Activated T-cell treated with anti-CD3 and anti-CD28 coated beads for 4 hours (primary cell): ENCODE measurements around the gene FAM156B.
"Not testable (repeated sequence)": the region's sequence is repeated elsewhere in the genome, so short reads cannot be mapped to it uniquely, and the experiment has no call there.

Experiments used
- DNase-seq: peaks from one replicate; pipeline ENCODE4 v3.0.0-alpha.2; 2020

FAM156B gene, protein sequence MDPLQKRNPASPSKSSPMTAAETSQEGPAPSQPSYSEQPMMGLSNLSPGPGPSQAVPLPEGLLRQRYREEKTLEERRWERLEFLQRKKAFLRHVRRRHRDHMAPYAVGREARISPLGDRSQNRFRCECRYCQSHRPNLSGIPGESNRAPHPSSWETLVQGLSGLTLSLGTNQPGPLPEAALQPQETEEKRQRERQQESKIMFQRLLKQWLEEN

DNA sequence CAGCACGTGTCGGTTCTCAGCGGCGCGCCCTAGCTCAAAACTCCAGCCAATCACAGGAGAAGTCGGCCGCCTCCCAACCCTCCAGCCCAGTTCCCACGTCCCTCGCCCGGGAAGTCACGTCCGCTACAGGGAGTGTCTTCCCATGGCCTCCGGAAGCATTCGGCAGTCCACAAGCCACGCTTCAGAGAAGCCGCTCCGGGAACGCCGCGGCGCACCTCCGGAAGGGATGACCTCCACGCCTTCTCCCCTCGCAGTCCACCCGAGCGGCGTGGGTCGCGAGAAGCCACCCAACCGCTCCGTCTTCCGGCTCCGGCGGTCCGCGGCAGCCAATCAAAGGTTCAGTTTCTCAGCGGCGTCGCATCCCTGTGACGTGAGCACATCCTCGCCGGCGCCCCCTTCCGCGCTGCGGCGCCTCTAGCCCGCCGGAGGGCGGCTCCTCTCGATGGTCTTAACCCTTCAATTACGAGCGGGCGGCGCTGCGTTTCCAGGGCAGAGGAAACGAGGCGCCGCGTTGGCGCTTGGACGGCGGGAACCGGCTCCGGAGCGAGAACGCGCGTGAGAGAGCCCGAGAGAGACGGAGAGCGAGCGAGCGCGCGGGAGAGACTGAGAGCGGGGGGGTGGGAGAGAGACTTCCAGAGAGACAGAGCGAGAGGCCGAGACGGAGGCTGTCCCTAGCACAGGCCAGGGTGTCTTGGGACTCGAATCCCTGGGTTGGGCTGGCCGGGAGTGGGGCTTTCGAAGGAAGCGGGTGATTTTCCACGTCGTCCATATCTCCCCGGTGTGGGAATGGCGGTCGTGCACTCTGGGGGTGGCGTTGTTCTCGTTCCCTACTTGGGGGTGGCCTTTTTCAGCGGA is at the start of gene FAM156B:
Gene FAM156B (plus strand): TSS at position 476 of the 855 bp plus-strand sequence. CDS start 9,896 bp downstream, outside the sequence.
- not testable (repeated sequence) for DNase-seq

DNA sequence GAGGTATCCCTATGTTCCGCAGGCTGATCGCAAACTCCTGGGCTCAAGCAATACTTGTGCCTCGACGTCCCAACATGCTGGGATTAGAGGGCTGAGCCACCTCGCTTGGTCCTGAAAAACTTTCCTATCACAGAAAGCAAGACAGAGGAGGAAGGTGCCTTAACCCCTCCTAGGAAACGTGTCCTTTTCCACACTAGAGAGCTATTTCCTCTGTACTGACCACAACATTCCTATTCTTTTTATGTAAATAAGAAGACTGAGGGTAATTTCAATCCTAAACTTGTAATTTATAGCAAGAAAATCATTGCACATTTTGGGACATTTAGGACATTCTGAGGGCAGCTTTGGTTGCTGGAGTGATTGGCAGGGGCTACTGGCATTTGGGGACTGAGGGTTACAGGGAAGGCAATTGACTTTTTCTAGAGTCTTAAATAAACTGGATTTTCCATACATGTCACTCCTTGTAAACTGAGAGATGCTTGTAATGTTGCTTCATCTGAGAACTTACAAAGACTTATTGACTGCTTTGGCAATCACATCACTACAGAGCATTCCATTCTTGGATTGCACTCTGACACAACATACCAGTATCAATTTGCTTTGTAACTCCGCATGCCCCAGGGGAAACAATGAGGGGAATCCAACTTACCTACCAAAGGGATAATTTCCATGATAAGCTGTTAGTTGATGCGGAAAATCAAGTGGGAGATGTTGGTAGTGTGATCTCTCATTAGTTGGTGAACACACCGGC is 44.8 kb upstream of the FAM156B start:
- no peak for DNase-seq

DNA sequence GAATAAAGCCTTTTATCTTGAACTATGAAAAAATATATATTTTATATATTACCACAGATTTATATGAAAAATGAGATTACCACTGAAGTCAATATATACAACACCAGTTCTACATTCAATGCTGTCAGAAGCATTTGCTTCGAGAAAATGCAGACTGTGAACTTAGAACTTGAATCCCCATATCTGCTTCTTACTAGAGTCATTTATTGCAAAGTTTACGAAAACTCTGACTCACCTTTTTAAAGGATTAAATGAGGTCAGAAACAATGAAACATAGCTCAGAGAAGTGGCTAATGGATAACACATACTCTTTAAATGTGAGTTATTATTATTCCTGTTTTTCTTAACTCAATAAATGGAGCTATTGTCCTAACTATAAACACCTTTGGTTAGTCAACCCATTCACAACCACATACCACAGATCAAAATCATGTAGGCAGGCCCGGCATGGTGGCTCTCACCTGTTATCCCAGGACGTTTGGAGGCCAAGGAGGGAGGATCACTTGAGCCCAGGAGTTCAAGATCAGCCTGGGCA is 40.1 kb upstream of the FAM156B start:
- DNase-seq: not testable (repeated sequence)

DNA sequence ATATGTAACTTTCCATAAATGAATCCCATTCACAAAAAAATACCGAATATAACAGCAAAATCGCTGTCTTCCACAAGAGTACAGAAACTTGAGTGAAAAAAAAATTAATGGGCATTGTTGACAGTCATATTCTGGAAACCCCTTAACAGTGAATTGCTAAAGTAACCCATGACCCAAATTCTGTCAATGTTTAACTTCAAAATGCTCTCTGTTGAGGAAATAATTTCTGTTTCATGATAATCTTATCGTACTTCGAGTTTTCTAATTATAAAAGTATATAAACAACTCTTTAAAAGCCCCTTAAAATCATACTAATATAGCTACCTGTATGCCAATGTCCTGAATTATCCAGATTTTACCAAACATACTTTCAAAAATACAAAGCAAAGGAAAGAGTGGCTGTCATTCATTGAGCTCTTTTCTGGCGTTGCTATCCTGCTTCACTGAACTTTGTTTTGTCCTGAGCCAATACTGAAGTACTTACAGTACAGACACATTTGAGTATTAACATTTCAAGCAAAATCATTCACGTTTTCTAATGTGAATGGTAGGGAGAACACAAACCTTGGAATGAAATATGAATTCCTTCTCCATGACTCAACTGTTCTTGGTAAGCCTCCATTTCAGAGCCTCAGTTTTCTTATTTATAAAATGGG is 31.7 kb upstream of the FAM156B start:
- DNase-seq: no peak

DNA sequence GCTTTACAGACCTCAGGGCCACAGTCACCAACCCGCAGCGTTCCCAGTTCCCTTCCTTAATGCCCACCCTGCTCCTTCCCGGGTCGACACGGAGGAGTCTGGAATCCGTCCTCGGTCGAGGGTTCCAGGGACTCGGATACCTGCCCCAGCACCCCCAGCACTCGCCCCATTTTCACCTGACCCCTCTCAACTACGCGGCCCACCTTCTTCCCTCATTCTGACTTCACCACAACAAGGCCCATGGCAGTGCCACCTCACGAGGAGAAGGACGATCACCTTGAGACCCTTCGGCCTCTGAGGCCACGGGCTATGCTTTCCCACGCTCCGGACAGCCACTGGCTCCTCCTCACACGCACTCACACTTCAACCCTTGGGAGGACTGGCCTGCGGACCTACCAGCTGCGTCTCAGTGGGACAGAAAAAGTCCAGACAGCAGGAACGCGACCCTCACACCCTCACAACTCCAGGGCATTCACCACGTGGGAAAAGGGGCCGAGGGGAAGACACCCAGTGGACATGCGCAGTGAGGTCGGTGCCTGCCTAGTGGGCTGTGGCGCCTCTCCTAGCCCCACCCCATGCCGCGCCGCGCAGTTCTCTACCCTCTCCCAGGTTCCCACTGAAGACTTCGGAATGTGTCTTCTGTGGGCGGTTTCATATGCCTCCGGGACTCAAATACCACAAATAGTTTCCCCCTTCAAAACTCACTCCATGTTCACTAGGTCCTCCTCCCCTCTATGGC is 29.4 kb upstream of the FAM156B start, which contains the start of gene XAGE3:
Gene XAGE3 (minus strand): TSS at position 474 of the 739 bp plus-strand sequence. CDS start 950 bp downstream, outside the sequence.
- no peak for DNase-seq

DNA sequence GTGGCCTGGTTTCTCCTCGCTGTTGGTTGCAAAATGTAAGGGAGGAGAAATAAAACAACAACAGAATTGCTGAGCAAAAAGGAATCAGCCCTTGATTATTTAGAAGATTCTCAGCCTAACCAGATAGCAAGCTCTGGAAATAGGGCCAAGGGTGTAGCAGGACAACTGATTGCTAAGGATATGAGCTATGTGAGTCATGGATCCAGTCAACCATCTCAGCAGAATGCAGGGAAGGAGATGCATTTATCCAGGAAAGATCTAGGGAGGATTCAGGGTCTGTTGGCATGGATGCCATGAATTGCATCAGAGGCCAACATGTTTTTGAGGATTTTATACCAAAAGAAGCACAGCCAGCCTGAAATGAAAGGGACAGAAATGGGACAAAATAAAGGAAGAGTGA is 27.1 kb upstream of the FAM156B start:
- no peak for DNase-seq

DNA sequence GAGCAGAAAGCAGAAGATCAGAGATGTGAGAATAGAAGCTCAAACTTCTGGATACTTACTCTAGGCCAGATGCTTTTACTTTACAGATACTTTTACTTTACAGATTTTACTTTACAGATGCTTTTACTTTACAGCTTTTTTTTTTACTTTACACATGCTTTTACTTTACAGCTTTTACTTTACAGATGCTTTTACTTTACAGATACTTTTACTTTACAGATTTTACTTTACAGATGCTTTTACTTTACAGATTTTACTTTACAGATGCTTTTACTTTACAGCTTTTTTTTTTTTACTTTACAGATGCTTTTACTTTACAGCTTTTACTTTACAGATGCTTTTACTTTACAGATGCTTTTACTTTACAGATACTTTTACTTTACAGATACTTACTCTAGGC is 23.3 kb upstream of the FAM156B start:
- not testable (repeated sequence) for DNase-seq

DNA sequence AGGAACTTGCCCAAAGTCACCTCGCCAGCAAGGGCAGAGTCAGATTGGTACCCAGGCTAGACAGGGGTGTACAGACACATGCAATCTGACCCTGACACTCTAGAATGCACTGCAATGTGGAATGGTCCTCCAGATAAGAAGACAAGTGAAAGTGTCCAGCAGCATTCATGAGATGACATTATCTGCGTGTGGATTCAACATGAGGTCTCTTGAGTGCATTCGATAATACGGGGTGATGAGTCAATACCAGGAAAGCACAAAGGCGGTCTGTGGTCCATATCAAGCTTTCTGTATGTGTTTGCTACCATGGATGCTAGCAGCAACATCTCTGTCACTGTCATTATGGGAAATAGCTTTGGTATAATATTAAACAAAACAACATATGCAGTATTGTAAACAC is 22.5 kb upstream of the FAM156B start:
- DNase-seq: no peak

DNA sequence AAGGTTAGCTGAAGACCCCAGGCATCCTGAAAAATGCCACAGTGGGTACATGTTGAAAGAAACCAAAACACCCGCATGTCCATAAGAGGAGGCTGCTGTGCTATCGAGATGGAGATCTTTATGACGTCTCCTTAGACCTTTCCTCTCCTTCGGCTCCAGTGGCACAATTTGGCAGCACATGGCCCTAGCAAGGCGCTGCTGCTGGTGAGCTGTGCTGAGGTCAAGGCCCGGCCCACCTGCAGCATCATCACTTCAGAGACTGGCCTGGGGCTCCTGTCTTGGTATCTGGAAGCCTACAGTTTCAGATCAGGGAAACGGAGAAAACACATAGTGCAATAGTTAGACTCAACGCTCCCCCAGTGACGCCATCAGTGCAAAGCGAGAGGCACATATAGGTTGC is 21.7 kb upstream of the FAM156B start:
- DNase-seq: not testable (repeated sequence)

DNA sequence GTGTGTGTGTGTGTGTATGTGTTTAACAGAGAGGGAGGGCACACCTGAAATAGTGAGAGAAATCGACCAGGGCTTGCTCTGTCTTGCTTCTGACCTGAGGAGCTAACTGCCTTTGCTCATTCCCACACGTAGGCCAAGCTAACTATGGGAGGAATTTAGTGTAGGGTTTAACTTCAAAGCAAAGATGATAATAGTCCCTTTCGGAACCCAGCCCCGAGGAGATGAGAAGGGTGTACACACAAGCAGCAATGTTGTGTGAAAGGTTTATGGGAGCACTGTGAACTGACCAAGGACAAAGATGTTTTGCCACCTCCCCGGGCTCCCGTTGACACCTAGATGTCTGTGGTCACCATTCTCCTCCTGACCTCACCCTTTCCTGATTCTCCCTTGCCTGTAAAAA is 20.7 kb upstream of the FAM156B start:
- DNase-seq: not testable (repeated sequence)

DNA sequence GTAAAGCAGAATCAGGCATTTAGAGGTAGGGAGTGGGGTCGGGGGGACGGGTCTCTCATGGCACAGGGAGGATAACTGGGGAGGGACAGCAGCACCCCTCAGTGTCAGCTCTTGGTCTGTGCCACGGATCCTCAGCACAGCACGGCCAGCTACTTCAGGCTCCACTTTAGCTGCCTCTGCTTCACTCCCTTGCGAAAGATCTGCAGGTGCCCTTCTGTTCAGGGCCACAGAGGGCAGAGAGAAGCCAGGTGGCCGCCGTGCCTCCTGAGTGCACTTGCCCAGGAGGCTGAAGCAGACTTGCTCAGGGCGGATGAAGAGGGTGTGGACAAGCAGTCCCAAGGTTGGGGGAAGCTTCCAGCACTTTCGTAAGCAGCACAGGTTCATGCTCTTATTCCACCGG is 9.7 kb upstream of the FAM156B start:
- DNase-seq: not testable (repeated sequence)

DNA sequence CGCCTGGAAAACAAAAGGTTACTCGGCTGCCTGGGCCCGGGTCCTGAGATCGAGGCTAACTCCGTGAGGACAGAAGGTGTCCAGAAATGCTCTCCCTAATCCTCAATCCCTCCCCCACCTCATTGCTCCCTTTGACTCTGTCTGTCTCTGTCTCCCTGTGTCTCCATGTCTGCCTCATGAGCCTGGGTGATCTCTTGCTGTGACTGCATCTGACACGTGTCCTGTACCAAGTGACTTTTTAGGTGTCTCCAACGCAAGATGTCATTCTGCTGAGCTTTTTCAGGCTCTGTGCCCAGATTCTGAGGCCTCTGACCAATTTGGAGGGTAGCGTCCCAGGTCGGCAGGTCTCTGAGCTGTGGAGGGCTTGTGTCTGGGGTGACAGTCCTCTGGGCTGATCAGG is 9.0 kb upstream of the FAM156B start:
- DNase-seq: not testable (repeated sequence)

DNA sequence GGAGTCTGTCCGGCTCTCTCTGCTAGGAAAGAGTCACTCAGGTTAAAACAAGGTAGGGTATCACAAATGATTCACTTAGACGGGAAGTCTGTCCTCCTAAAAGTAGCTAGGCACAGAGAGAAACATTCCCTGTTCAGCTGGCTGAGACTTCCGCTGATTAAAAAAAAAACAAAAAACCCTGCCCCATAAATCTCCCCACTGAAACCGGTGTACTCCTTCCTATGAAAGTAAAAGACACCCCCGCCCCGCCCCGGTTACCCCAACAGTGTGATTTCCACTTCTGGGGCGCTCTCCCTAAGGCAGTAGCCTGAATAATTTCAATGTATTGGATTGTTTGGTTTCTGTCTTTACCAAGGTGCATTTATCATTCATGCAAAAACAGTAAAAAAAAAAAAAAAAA is 692 bp upstream of the FAM156B start:
- not testable (repeated sequence) for DNase-seq

DNA sequence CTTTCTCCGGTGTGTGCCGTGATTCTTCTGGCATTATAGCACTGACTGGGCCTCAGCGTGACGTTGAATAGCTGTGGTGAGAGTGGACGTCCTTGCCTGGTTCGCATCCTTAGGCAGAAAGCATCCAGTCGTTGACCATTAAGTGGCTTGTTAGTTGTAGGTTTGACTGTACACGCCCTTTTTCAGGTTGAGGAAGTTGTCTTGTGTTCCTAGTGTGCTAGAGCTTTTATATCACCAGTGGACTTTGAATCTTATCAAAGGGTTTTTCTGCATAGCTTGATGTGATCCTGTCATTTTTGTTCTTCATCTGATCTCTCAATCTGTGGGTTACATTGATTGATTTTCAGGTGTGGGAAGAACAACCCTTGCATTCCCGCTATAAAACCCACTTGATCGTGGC is 8.4 kb downstream of the FAM156B start:
- DNase-seq: not testable (repeated sequence)

DNA sequence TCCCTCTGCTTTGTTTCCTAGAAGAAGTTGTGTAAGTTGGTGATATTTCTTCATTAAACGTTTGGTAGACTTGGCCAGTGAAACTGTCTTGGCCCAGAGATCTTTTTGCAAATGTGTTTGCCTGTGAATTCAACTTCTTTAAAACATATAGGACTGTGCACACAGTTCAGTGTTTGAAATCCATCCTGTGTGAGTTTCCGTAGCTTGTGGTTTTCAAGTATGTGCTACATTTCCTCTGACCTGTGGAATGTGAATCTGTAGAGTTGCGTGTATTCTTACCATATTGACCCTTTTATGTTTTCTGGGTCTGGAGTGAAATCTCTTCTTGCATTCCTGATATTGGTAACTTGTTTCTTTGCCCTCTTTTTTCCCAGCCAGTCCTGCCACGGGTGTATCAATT is 8.9 kb downstream of the FAM156B start:
- DNase-seq: not testable (repeated sequence)

DNA sequence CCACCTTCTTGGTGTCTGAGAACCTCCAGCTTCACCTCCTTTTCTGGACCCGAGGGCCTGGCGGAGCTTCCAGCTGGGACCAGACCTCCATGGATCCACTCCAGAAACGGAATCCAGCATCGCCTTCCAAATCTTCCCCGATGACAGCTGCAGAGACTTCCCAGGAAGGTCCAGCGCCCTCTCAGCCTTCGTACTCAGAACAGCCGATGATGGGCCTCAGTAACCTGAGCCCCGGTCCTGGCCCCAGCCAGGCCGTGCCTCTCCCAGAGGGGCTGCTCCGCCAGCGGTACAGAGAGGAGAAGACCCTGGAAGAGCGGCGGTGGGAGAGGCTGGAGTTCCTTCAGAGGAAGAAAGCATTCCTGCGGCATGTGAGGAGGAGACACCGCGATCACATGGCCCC is 10.0 kb downstream of the FAM156B start:
- not testable (repeated sequence) for DNase-seq

DNA sequence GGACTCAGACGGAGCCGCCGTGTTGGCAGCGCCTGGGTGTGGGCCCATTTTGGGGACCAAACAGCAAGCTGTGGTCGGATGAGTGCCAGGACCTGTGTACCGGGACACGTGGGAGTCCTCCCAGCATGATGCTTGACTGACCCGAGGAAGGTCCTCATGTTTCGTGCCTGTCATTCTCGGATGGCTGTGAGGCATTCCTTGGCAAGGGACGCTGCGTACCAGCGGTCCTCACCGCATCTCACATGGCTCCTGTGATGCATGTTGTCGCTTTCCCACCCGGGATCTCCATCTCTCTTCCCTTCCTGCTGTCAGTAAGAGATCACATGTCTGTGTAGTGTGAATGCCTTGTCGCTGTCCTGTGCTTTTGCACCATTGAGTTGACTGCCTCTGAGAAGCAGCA is 10.8 kb downstream of the FAM156B start:
- DNase-seq: not testable (repeated sequence)

DNA sequence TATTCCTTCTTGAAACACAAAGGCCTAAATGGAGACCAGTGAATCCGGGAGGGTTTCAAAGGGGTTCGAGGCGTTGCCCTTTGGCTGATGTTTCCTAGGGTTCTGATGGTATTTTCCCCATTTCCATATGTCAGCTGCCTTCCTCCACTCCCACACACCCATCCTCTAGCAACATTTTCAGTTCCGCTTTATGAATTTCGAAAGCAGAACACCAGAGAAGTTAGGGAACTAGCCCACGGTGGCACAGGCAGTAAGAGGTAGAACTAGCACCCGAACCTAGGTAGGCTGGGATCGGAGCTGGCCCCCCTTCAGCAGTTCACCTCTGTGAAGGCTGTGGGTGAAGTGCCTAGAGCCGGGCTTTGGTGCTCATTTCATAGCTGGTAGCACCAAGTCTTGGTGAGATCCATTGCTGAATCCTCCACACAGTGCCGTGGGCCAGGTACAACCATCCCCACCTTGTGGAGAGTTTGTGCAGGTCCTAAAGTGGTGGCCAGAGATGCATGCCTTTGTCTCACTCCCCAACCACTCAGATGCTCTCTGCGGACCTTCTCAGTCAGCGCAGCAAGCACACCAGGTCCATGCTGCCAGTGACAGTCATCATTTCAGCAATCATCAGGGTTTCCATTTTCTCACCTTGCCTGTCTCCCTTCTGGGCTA is 12.3 kb downstream of the FAM156B start:
- not testable (repeated sequence) for DNase-seq

DNA sequence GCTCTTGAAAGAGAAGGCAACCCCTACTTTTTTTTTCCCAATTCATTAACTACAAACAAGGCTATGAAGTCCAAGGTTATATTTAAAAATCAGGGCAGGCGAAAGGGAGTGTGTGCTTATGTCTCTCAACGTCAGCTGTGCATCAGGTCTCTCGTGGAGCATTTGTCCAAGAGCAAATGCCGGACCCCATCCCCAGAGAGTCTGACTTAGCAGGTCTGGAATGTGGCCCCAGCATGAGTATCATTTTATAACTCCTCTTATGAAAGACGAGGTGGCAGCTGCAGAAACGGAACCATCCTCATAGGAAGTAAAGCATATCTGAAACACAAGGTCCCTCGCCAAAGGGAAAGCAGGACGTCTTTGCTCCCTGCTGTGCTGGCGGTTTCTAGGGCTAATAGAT is 16.6 kb downstream of the FAM156B start:
- DNase-seq: not testable (repeated sequence)

DNA sequence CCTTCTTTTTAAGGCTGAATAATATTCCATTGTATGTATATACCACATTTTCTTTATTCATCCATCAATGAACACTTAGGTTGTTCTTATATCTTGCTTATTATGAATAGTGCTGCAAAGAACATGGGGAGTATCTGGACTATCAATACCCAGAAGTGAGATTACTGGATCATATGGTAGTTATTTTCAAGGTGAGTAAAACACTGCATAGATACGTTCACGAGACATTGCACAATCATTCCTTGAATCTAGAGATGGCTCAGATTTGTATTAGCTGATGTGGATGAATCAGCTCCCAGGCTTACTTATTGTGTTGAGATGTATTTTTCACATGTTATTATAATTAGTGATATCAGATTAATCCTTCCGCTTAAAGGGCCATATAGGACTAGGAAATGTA is 17.6 kb downstream of the FAM156B start:
- DNase-seq: not testable (repeated sequence)

DNA sequence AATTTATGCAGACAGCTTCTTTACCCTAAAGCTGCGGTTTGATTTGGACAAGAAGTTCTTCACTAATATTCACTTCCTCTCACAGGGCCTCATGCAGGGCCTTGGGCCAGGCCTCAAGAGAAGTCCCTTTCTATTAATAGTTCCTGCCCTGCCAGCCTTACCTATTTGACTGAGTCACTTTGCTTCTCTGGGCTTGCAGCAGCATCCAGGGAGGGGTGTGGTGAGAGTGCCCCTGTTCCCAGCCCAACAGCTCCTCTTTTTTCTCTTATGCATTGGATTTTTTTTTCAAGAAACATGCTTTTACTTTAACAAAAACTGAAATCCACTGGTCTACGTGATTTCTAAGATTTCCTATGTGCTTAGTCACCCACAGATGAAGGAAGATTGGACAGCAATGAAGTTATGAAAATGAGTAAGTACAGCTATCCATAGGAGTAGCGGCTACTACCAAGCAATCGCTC is 26.7 kb downstream of the FAM156B start:
- DNase-seq: no peak
